A549 treated with AZD2906 at 1 μM for 4 hours (cell line): Measurements from ENCODE around the gene FPGT. TPM values are rescaled to one million over a fixed set of nuclear protein-coding genes. Genes with fewer than 3 reads are reported as not detected.

Experiments
- total RNA-seq: library from RNA; stranded (reverse); fragments of 200-300 nt; extraction: Qiagen RNA extraction; gene quantifications from 5 replicates; pipeline ENCODE4 v1.2.3, GENCODE V29; 2022

Gene FPGT
- 4.7 to 8.8 TPM (median 7.1 TPM) in 5 replicates for total RNA-seq

GRCh38 chr1:74197657-74198552 lies at the start of gene FPGT, which contains the start of gene LRRIQ3:
FPGT (plus strand) TSS chr1:74198242; CDS start chr1:74198279, 37 bp downstream.
LRRIQ3 (minus strand) TSS chr1:74198176; CDS start chr1:74183684, 14,492 bp downstream.

GRCh38 chr1:74235153-74235552 lies 37.1 kb downstream of the FPGT start, which contains the start of gene TNNI3K:
TNNI3K (plus strand) TSS chr1:74235387; CDS start chr1:74235452, 65 bp downstream.

Other genes with a start within 250 kb of the FPGT start
- gene LRRIQ3, start 66 bp upstream of the FPGT start, total RNA-seq, result 0.50 to 0.87 TPM (median 0.77 TPM) in 5 replicates
- gene TNNI3K, start 37.1 kb downstream of the FPGT start, total RNA-seq, result not detected in 5 replicates